K562 (cell line): ENCODE measurements around the gene CHRNE. TPM values are rescaled to one million over a fixed set of nuclear protein-coding genes. Genes with fewer than 3 reads are reported as not detected.

ENCODE experiments used
- ZNF165 ChIP-seq: fragments of 250-450 bp; sonication (Bioruptor Pico); IDR thresholded peaks from 2 replicates; pipeline ENCODE4 v1.4.0; 2020; ENCODE audit warnings: borderline replicate concordance
- polyA plus RNA-seq, 8 experiments: library from polyadenylated mRNA; depleted of rRNA in 4 of 8; stranded (reverse) in 5 of 8; unstranded in 3 of 8; fragments of >200 nt; fragmentation: Nextera tagmentation in 2 of 8; fragmentation: Illumina TruSeq in 1 of 8; extraction: Ambion mirVana in 2 of 8; extraction: Trizol in 1 of 8; gene quantifications; 2 replicates each; pipeline versions ENCODE4 v1.2.1 to v1.2.3, GENCODE V29; 2011 to 2014; ENCODE audit warnings: inconsistent platforms in 1 of 8, missing spikeins in 1 of 8
- total RNA-seq, 7 experiments: library from RNA; depleted of rRNA in 6 of 7; stranded (reverse); fragments of >200 nt in 6 of 7; fragmentation: Illumina TruSeq in 2 of 7; extraction: Trizol in 2 of 7; gene quantifications; 2 replicates each; pipeline versions ENCODE4 v1.2.1 to v1.2.3, GENCODE V29; 2011 to 2021; ENCODE audit warnings: low replicate concordance in 1 of 7
- TF ChIP-seq, protein P1 (sequence below), 2 experiments: fragments of 450-650 bp in 1 of 2; sonication (generic) in 1 of 2; formaldehyde crosslinking in 1 of 2; IDR thresholded peaks; 2 replicates each; pipeline versions ENCODE4 v1.7.1 to v1.9.0; 2016 to 2022; ENCODE audit warnings: inconsistent platforms in 1 of 2, mild to moderate bottlenecking in 1 of 2, missing genetic modification reagents in 1 of 2

The CHRNE gene
- total and polyA plus RNA-seq, 9 of the 15 experiments (the other 6 are each of a cell fraction or from before 2014, with no cell fraction given): not detected

DNA sequence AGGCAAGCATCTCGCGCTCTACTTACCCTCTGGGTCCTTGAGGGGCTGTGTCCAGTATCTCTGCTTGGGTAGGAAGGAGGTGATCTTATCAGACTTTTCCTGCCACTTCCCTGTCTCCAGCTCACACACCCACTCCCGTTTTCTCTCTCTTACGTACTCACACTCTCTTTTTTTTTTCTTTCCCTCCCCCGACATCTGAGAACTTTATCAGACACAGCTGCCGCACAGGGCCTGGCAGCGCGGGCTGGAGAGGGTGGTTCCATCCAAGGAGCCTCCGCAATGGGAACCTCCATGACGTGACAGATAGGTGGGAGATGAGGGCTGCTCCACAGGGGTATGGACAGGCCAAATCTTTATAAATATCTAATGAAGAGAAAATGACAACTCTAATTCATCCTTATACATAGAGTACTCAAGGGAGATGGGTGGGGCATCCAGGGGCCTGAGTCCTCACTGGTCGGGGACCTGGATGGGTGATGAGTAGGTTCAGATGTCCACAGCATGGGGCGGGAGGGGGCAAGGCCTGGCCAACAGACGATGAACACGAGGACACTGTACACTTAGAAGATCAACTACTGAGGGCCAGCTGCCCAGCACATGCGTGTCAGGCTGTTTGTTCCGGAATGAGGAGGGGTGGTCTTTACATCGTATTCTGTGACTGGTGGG lies 46.5 kb downstream of the CHRNE start (continued):
- no peak for TF ChIP-seq ZNF165 (CRISPR knock-in tag)
- TF ChIP-seq, protein P1, sequence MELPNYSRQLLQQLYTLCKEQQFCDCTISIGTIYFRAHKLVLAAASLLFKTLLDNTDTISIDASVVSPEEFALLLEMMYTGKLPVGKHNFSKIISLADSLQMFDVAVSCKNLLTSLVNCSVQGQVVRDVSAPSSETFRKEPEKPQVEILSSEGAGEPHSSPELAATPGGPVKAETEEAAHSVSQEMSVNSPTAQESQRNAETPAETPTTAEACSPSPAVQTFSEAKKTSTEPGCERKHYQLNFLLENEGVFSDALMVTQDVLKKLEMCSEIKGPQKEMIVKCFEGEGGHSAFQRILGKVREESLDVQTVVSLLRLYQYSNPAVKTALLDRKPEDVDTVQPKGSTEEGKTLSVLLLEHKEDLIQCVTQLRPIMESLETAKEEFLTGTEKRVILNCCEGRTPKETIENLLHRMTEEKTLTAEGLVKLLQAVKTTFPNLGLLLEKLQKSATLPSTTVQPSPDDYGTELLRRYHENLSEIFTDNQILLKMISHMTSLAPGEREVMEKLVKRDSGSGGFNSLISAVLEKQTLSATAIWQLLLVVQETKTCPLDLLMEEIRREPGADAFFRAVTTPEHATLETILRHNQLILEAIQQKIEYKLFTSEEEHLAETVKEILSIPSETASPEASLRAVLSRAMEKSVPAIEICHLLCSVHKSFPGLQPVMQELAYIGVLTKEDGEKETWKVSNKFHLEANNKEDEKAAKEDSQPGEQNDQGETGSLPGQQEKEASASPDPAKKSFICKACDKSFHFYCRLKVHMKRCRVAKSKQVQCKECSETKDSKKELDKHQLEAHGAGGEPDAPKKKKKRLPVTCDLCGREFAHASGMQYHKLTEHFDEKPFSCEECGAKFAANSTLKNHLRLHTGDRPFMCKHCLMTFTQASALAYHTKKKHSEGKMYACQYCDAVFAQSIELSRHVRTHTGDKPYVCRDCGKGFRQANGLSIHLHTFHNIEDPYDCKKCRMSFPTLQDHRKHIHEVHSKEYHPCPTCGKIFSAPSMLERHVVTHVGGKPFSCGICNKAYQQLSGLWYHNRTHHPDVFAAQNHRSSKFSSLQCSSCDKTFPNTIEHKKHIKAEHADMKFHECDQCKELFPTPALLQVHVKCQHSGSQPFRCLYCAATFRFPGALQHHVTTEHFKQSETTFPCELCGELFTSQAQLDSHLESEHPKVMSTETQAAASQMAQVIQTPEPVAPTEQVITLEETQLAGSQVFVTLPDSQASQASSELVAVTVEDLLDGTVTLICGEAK (IDR thresholded peaks at IDR 0.05): peak; percentile 95
- TF ChIP-seq, protein P1 (CRISPR knock-in tag; IDR thresholded peaks at IDR 0.05): peak; percentile 89
